NK-92 treated with Interleukin-12 subunit alpha and Interleukin-12 subunit beta, amount 100 ng/mL, for 24 hours (cell line): Measurements from ENCODE around the gene TOMM40.
"Not testable (repeated sequence)": the region's sequence is repeated elsewhere in the genome, so short reads cannot be mapped to it uniquely, and the experiment has no call there.

Source experiments
- DNase-seq: peaks from one replicate; lab custom pipeline; 2025; lab: John Stamatoyannopoulos, UW

Gene TOMM40

GRCh38 chr19:44897835-44898234 lies 6.8 kb downstream of the TOMM40 start:
- DNase-seq: no peak

GRCh38 chr19:44900328-44901244 lies 9.5 kb downstream of the TOMM40 start:
- DNase-seq: no peak

GRCh38 chr19:44903216-44903601 lies 12.2 kb downstream of the TOMM40 start:
- DNase-seq: no peak

GRCh38 chr19:44903602-44904425 lies 12.8 kb downstream of the TOMM40 start:
- DNase-seq: no peak

- no peak for DNase-seq
Measured at GRCh38 chr19:44904426-44904994, 13.5 kb downstream of the TOMM40 start.

- no peak for DNase-seq
Measured at GRCh38 chr19:44905437-44906160, 14.5 kb downstream of the TOMM40 start, which contains the start of gene APOE. Gene APOE (plus strand): TSS chr19:44905796. CDS start chr19:44906625, 829 bp downstream.

- no peak for DNase-seq
Measured at GRCh38 chr19:44907613-44908012, 16.6 kb downstream of the TOMM40 start.

GRCh38 chr19:44908074-44908835 lies 17.2 kb downstream of the TOMM40 start:
- no peak for DNase-seq

GRCh38 chr19:44908836-44909261 lies 17.8 kb downstream of the TOMM40 start:
- DNase-seq: no peak

- DNase-seq: no peak
Measured at GRCh38 chr19:44909775-44910174, 18.7 kb downstream of the TOMM40 start.

- not testable (repeated sequence) for DNase-seq
Measured at GRCh38 chr19:44911896-44912295, 20.8 kb downstream of the TOMM40 start.

- no peak for DNase-seq
Measured at GRCh38 chr19:44912854-44913253, 21.8 kb downstream of the TOMM40 start.

- not testable (repeated sequence) for DNase-seq
Measured at GRCh38 chr19:44913512-44914432, 22.7 kb downstream of the TOMM40 start.

- peak; percentile 38 for DNase-seq
Measured at GRCh38 chr19:44914433-44915206, 23.6 kb downstream of the TOMM40 start, which contains the start of gene APOC1. Gene APOC1 (plus strand): TSS chr19:44914608. CDS start chr19:44914892, 284 bp downstream.

GRCh38 chr19:44924243-44924725 lies 33.2 kb downstream of the TOMM40 start:
- no peak for DNase-seq

GRCh38 chr19:44925114-44925891 lies 34.2 kb downstream of the TOMM40 start:
- DNase-seq: peak; percentile 69

- not testable (repeated sequence) for DNase-seq
Measured at GRCh38 chr19:44926245-44927077, 35.4 kb downstream of the TOMM40 start.
